KMS-11 (cell line): ENCODE results near the gene GSTM3.

Experiments used
- H2AFZ ChIP-seq: fragments of 200-600 bp; sonication (generic); 2 replicates; pipeline ENCODE4 v1.6.1; 2016; ENCODE audit warnings: antibody characterized with exemption, mixed run types, low read depth
- H3K27ac ChIP-seq: fragments of 200-600 bp; sonication (generic); 2 replicates; pipeline ENCODE4 v1.6.1; 2016; ENCODE audit warnings: mild to moderate bottlenecking, mixed run types
- H3K27me3 ChIP-seq: fragments of 200-600 bp; sonication (generic); 2 replicates; pipeline ENCODE4 v1.6.1; 2017; ENCODE audit warnings: mild to moderate bottlenecking, low read depth, mixed run types, moderate library complexity; ENCODE audit not compliant: insufficient read depth
- H3K36me3 ChIP-seq: fragments of 200-600 bp; sonication (generic); 2 replicates; pipeline ENCODE4 v1.6.1; 2017; ENCODE audit warnings: mild to moderate bottlenecking, mixed run types; ENCODE audit not compliant: insufficient read depth
- H3K4me1 ChIP-seq: fragments of 200-600 bp; sonication (generic); 2 replicates; pipeline ENCODE4 v1.6.1; 2016; ENCODE audit warnings: mild to moderate bottlenecking, low read depth, mixed run types; ENCODE audit not compliant: poor library complexity, severe bottlenecking
- H3K4me2 ChIP-seq: fragments of 200-600 bp; sonication (generic); 2 replicates; pipeline ENCODE4 v1.7.0; 2016; ENCODE audit warnings: mild to moderate bottlenecking, mixed run types
- H3K4me3 ChIP-seq: fragments of 200-600 bp; sonication (generic); IDR thresholded peaks from 2 replicates; pipeline ENCODE4 v1.6.1; 2017; ENCODE audit warnings: low read depth, low read length, mixed read lengths; ENCODE audit not compliant: insufficient read depth
- H3K79me2 ChIP-seq: fragments of 200-600 bp; sonication (generic); 2 replicates; pipeline ENCODE4 v1.6.1; 2016; ENCODE audit warnings: low read depth, mixed run types; ENCODE audit not compliant: insufficient read depth
- H3K9ac ChIP-seq: fragments of 200-600 bp; sonication (generic); 2 replicates; pipeline ENCODE4 v1.6.1; 2016; ENCODE audit warnings: mild to moderate bottlenecking, mixed run types
- H4K20me1 ChIP-seq: fragments of 200-600 bp; sonication (generic); 2 replicates; pipeline ENCODE4 v1.6.1; 2016; ENCODE audit warnings: mild to moderate bottlenecking, mixed run types; ENCODE audit not compliant: insufficient read depth
- CTCF ChIP-seq: fragments of 200-600 bp; sonication (generic); conservative IDR thresholded peaks from 2 replicates; pipeline ENCODE4 v1.6.1; 2017; ENCODE audit warnings: low read depth, mild to moderate bottlenecking, antibody characterized with exemption, low read length, moderate library complexity, mixed read lengths

The GSTM3 gene

GRCh38 chr1:109785446-109786111 is 44.7 kb upstream of the GSTM3 start:
- H3K9ac ChIP-seq = no peak overlapping the region
- no peak overlapping the region for H3K27ac ChIP-seq
- no peaks in the 10 kb centered on the region for H3K79me2 ChIP-seq
- H3K4me1 ChIP-seq = peaks cover 17% of the 10 kb centered on the region
- no peak overlapping the region for H3K4me3 ChIP-seq
- H2AFZ ChIP-seq = no peak overlapping the region
- H4K20me1 ChIP-seq = no peaks in the 10 kb centered on the region
- no peaks in the 10 kb centered on the region for H3K36me3 ChIP-seq
- no peak overlapping the region for H3K4me2 ChIP-seq
- no peak for TF ChIP-seq CTCF
- no peaks in the 10 kb centered on the region for H3K27me3 ChIP-seq

GRCh38 chr1:109784551-109785252 is 43.9 kb upstream of the GSTM3 start:
- no peaks in the 10 kb centered on the region for H4K20me1 ChIP-seq
- no peak overlapping the region for H3K4me3 ChIP-seq
- no peak overlapping the region for H3K4me2 ChIP-seq
- no peak for TF ChIP-seq CTCF
- H3K4me1 ChIP-seq = peaks cover 8% of the 10 kb centered on the region
- H2AFZ ChIP-seq = no peak overlapping the region
- no peaks in the 10 kb centered on the region for H3K79me2 ChIP-seq
- H3K36me3 ChIP-seq = no peaks in the 10 kb centered on the region
- no peaks in the 10 kb centered on the region for H3K27me3 ChIP-seq
- no peak overlapping the region for H3K9ac ChIP-seq
- no peak overlapping the region for H3K27ac ChIP-seq

- Histone ChIP-seq H3K27me3 (no peaks in the 10 kb centered on the region), H3K4me1 (no peaks in the 10 kb centered on the region), H3K27ac (no peak overlapping the region), H3K9ac (no peak overlapping the region), H3K4me2 (no peak overlapping the region), H2AFZ (no peak overlapping the region), H3K4me3 (no peak overlapping the region), H3K36me3 (no peaks in the 10 kb centered on the region), H3K79me2 (no peaks in the 10 kb centered on the region), H4K20me1 (no peaks in the 10 kb centered on the region)
- no peak for TF ChIP-seq CTCF
Measured at GRCh38 chr1:109783436-109783835, 42.6 kb upstream of the GSTM3 start.

GRCh38 chr1:109782927-109783326 is 42.1 kb upstream of the GSTM3 start:
- Histone ChIP-seq H2AFZ (no peak overlapping the region), H3K27ac (no peak overlapping the region), H3K9ac (no peak overlapping the region), H3K27me3 (no peaks in the 10 kb centered on the region), H3K4me1 (no peaks in the 10 kb centered on the region), H4K20me1 (no peaks in the 10 kb centered on the region), H3K36me3 (no peaks in the 10 kb centered on the region), H3K4me3 (no peak overlapping the region), H3K4me2 (no peak overlapping the region), H3K79me2 (no peaks in the 10 kb centered on the region)
- TF ChIP-seq CTCF = no peak
